ENCODE results near the gene BRINP2. TPM values are rescaled to one million over a fixed set of nuclear protein-coding genes. Genes with fewer than 3 reads are reported as not detected.

Gene BRINP2
- total RNA-seq, 6 experiments from 2014 or later, result 0.09 to 0.57 (median 0.36) TPM

DNA sequence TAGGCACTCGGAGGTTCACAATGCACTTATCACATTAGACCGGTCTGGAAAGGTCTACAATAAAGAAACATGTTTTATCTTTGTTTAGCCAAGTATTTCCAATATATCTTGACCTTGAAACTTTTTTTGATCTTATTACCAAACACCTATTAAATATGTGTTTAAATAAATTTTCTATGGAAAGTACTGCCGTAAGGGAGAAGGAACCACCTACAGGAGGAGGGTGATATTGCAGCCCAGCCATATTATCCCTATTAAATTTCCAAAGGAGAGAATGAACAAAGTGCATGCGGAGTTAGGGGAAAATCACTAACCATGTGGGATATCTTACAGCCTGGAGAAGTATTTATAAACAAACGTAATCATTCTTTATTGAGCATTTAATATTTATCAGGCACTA, 14.5 kb downstream of the BRINP2 start:
- H3K4me3 ChIP-seq, result no peak overlapping the region
- H3K9me3 ChIP-seq, result no peaks in the 10 kb centered on the region
- peaks cover 0 to 6% (median 0%) of the 10 kb centered on the region in 4 donors for H3K4me1 ChIP-seq
- ATAC-seq, result no peak
- H3K27me3 ChIP-seq, result peaks cover 0 to 3% of the 10 kb centered on the region in 2 donors
- H3K27ac ChIP-seq, result no peak overlapping the region
- 64% methylated on average over 5 of the region's 5 CpGs for WGBS (ENCODE audit: insufficient coverage, low coverage, low lambda C conversion rate, missing lambda C conversion rate)
- intact Hi-C loops (cut with DNase I), result no loop called here
- no peak for TF ChIP-seq POLR2A (IDR thresholded peaks at IDR 0.05)
- TF ChIP-seq, protein P1, sequence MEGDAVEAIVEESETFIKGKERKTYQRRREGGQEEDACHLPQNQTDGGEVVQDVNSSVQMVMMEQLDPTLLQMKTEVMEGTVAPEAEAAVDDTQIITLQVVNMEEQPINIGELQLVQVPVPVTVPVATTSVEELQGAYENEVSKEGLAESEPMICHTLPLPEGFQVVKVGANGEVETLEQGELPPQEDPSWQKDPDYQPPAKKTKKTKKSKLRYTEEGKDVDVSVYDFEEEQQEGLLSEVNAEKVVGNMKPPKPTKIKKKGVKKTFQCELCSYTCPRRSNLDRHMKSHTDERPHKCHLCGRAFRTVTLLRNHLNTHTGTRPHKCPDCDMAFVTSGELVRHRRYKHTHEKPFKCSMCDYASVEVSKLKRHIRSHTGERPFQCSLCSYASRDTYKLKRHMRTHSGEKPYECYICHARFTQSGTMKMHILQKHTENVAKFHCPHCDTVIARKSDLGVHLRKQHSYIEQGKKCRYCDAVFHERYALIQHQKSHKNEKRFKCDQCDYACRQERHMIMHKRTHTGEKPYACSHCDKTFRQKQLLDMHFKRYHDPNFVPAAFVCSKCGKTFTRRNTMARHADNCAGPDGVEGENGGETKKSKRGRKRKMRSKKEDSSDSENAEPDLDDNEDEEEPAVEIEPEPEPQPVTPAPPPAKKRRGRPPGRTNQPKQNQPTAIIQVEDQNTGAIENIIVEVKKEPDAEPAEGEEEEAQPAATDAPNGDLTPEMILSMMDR (IDR thresholded peaks at IDR 0.05), result peak in 3 of 4 donors; percentile 14 to 41 (median 33)
- H3K36me3 ChIP-seq, result no peaks in the 10 kb centered on the region
- no peak for DNase-seq

DNA sequence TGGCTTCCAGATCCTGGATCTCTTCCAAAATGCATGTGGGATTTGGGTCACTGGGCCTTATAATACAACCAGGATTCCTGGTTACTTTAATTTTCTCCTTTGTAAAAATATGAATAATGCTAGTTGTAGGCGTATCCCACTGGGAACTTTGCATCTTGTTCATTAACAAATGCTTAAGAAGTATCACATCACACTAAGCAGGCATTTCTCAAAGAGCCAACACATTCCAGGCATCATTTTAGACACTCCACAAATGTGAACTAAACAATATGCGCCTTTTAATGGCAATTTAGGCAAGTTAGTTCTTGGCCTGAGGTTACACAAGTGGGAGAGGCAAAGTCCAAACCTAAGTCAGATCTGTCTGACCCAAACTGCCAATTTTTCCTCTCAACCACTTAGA, 15.9 kb downstream of the BRINP2 start:
- Histone ChIP-seq H3K9me3 (no peaks in the 10 kb centered on the region), H3K4me1 (peaks cover 0 to 2% (median 0%) of the 10 kb centered on the region in 4 donors), H3K27me3 (peaks cover 0 to 3% of the 10 kb centered on the region in 2 donors), H3K36me3 (no peaks in the 10 kb centered on the region), H3K27ac (no peak overlapping the region), H3K4me3 (no peak overlapping the region)
- DNase-seq (no peak), ATAC-seq (no peak)
- intact Hi-C loops (cut with DNase I), result no loop called here
- no peak for TF ChIP-seq POLR2A (IDR thresholded peaks at IDR 0.05)
- TF ChIP-seq, protein P1 (IDR thresholded peaks at IDR 0.05), result no peak
- WGBS (ENCODE audit: insufficient coverage, low coverage, low lambda C conversion rate, missing lambda C conversion rate), result 92% methylated on average over 2 of the region's 2 CpGs

DNA sequence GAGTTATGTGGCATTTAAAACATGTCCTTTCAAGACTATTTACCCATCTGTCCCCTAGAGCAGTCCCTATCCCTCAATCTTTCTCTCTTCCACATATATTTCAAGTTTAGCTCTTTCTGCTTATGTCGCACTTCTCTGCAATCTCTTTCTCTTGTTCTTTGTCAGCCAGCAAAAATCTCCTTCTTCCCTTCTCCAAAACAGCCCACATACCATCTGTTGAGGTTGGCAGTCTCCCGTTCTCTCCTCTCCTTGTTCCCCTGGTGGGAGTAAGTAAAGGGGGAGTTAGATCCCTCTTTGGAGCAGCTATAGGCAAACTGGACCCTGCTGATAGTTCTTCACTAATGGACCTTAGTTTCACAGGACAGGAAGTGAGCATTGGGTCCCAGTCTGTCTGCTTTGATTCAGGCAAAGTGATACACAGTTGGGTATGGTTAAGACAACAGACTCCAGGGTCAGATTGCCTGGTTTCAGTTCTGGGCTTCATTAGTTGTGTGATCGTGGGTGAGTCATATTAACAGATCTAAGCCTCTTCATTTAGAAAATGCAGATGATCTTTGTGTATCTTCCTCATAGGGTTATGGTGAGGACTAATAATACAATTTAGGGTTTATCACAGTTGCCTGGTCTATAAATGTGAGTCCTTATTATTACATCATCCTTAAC, 19.7 kb downstream of the BRINP2 start:
- Histone ChIP-seq H3K4me3 (no peak overlapping the region), H3K9me3 (no peaks in the 10 kb centered on the region), H3K4me1 (no peaks in the 10 kb centered on the region), H3K27me3 (no peaks in the 10 kb centered on the region), H3K36me3 (no peaks in the 10 kb centered on the region), H3K27ac (no peak overlapping the region)
- TF ChIP-seq, protein P1 (IDR thresholded peaks at IDR 0.05), result no peak
- no peak for TF ChIP-seq POLR2A (IDR thresholded peaks at IDR 0.05)
- DNase-seq, result no peak
- ATAC-seq, result no peak
- 43% methylated on average over 3 of the region's 3 CpGs for WGBS (ENCODE audit: insufficient coverage, low coverage, low lambda C conversion rate, missing lambda C conversion rate)
- intact Hi-C loops (cut with DNase I), result no loop called here

DNA sequence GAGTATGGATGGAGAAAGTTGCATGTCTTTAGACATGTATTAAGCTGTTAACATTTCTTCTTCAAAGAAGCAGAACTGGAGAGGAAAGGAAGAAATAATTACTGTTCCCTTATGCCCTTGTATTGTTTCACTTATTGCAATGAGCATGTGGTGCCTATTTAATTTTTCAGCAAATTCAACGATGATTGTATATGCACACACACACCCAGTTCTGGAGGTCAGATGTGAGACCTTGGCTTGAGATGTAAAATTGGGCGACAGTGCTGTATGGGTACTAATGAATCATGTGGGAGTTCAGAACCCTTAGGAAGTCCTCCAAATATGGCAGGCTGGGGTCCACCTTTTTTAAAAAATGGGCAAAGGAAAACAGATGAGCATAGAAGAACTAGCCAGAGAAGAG, 27.5 kb downstream of the BRINP2 start:
- ATAC-seq, result no peak
- no peaks in the 10 kb centered on the region for H3K36me3 ChIP-seq
- 81% methylated on average over 2 of the region's 2 CpGs for WGBS (ENCODE audit: insufficient coverage, low coverage, low lambda C conversion rate, missing lambda C conversion rate)

More for the DNA sequence above, 27.5 kb downstream of the BRINP2 start:
- DNase-seq, result no peak
- no peak overlapping the region for H3K4me3 ChIP-seq
- H3K27me3 ChIP-seq, result no peaks in the 10 kb centered on the region
- H3K4me1 ChIP-seq, result no peaks in the 10 kb centered on the region
- intact Hi-C loops (cut with DNase I), result no loop called here
- TF ChIP-seq, protein P1 (IDR thresholded peaks at IDR 0.05), result no peak
- H3K27ac ChIP-seq, result no peak overlapping the region
- no peaks in the 10 kb centered on the region for H3K9me3 ChIP-seq

All from right lobe of liver (tissue), 6 donors.